HG02759 (cell line): ENCODE measurements around the gene ADTRP.

Source experiments
- ATAC-seq: cut with Tn5 transposase; IDR thresholded peaks from one replicate; pipeline ENCODE4 v1.9.1; 2021; ENCODE audit warnings: mild to moderate bottlenecking, moderate library complexity; ENCODE audit not compliant: unreplicated experiment

ADTRP gene

DNA sequence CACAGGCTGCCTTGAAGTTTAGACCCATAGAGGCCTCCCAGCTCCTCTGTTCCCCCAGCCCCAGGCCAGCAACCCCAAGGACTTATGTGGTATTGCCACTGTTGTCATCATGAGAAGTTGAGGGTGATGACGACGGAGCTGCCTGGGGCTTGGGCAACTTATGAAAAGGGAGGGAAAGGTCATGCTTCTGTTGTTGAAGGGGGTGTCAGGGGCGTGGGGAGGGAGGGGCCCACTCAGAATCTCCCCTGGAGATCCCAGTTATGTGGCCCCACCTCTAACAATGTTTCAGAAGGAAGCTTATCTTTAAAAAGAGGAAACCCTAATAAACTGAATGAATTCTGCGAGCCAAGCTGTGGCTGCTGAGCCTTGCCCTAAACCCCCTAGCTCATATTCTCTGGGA is 4.2 kb downstream of the ADTRP start:
- no peak for ATAC-seq

DNA sequence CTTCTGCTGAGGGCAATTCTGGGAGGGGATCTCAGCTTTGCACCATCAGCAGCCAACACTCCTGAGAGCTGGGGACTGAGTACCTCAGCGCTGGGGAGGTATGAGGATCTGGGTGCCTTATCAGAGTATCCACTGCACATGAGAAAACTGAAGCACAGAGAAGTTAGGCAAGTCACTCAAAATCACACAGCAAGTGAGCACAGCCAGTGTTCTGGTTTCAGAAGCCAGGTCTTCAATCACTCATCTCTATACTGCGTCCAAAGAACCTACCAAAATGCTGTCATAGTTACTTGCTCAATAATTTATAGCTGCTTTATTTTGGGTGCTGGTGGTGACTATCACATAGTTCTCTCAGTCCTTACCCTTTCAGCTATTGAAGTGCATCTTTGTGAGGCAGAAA is 5.0 kb downstream of the ADTRP start:
- no peak for ATAC-seq

DNA sequence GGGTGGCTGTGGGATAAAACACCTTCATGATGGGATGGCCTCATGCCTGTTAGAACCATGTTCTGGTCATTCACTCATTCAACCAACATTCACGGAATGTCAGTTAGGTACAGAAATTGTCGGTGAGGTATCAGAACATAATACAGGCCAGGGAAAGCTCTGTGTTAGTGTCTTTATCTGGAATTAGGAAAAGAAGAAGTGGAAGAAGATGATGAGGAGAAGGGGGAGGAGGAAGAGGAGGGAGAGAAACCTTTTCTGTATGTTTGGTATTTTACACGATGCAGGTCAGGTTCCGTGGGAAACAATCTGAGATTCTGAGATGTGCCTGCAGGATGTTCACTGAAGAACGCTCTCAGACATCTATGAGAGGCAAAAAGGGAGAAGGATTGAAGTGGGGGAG is 5.6 kb downstream of the ADTRP start:
- no peak for ATAC-seq

DNA sequence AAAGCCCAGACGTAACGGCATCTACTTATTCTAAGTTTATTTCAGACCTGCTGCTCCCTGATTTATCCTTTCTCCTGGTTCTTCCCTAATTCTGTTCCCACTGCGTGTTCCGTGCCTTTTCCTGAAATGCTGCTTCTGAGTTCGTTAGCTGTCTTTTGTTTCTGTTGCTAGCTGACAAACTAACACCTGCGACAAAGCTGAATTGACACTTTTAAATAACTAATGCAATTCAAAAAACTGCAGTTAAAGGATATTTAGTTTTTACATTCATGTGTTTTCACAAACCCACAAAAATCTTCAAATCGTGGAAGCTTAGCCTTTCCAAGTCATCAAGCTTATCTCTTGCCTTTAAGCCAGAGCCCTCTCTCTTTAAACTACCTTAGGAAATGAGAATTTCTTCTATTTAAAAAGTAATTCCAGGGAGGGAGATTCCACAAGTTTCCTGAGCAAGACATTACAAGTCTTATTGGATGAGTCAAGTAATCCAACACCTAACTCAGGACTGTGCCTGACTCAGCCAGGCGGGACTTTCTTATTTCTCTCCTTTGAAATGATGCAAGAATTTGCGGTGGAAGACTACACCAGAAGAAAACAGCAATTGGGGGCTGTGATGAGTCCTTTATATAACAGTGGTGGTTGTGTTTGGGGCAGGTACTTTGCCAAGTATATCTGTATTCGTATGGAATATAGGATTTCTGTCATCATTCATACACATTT is 6.3 kb downstream of the ADTRP start:
- ATAC-seq, result no peak

DNA sequence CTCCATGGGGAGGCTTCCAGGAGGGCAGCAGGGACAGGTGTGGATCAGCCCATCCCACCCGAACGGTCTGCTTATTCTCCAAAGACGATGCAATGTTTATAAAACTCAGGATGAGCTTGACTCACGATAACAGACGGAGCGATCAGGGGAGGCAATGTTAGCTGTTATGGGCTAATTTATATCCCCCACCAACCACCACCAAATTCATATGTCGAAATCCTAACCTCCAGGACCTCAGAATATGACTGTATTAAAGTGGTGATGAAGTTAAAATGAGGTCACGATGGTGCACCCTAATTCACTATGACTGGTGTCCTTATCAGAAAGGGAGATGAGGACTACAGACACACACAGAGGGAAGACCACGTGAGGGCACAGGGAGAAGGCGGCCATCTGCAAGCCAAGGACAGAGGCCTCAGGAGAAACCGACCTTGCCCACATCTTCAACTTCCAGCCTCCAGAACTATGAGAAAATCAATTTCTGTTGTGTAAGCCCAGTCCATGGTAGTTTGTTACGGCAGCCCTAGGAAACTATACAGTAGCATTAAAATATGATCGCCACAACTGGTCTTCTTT is 7.0 kb downstream of the ADTRP start:
- no peak for ATAC-seq

DNA sequence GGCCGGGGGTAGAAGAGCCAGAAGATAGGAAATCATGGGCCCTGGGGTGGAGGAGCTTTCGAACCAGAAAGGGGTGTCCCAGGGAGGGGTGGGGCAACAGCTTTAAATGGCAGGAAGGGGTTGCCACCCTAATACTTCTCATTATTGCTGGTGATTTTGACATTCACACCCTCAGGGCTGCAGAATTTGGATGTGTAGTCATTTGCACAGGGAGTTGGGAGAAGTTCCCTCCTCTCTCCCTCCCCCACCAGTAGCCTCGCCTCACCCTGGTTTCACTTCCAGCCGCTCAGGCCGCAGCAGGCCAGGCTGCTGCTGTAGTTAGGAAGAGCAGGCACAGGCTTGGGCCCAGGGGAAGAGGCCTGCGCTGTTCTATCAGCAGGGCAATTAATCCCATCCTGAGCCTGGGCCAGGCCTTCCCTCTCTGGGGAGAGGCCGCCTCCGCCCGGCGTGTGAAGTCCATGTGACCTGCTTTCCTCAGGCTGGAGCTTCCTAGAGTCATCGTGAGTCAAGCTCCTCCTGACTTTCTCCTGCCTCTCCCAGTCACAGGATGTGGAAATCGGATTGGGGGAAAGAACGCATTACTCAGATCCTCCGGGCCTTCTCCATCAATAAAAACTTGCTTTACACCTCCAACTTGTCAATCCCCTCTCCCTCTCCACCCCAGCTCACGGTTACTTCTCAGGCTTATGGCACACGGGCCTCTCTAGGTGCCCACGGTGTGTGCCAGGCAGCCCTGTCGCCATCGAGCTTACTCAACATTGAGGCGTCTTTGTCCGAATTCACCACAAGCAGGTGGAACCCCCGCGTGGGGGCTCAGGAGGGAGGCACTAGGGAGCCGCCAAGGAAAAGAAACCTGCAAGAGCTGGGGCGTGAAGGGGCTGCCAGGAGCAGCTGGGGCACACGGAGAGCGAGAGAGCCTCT is 7.8 kb downstream of the ADTRP start:
- no peak for ATAC-seq

DNA sequence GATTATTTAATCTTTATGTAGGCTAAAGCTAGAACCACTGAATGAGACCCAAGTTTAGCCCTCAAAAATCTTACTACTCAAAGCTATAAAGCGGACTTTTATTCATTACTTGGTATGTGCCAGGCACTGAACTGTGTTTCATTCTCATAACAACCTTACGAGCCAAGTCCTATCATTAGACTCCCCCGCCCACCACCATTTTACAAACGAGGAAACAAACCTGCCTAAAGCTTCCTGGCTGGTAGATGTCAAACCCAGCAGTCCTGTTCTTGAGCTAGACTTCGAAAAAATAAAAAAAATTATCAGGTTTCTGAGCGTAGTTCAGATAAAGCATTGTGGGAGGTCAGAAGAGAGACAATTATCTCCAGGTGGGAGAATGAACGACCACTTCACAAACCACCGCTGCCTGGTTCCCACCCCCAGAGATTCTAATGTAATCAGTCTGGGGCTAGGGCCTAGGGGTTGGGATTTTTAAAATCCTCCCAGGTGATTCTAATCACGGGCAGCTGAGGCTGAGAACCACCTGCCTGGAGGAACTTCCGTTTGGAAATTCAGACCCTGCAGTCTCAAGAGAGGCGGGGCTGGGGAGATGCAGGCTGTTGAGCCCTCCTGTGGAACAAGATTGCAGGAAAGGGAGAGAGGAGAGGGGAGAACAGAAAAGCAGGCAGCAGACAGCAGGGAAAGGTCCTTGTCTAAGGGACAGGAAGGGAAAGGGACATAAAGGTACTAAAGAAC is 8.6 kb downstream of the ADTRP start:
- no peak for ATAC-seq

DNA sequence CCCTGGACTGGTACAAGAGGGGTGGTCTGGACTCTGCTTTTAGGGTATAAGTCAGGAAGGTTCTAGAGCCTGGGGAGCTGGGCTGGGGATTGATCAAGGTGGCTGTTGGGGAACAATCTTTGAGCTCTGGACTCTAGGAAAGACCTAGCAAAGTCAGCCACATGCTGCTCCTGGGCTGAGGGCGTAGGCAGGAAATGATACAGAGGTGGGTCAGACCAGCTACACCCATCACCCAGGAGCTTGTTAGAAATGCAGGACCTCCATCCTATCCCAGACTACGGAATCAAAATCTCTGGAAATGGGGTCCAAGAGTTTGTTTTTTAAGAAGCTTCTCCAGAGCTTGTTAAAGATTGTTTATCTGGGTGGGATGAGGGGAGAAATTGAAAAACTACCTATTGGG is 9.4 kb downstream of the ADTRP start:
- no peak for ATAC-seq

DNA sequence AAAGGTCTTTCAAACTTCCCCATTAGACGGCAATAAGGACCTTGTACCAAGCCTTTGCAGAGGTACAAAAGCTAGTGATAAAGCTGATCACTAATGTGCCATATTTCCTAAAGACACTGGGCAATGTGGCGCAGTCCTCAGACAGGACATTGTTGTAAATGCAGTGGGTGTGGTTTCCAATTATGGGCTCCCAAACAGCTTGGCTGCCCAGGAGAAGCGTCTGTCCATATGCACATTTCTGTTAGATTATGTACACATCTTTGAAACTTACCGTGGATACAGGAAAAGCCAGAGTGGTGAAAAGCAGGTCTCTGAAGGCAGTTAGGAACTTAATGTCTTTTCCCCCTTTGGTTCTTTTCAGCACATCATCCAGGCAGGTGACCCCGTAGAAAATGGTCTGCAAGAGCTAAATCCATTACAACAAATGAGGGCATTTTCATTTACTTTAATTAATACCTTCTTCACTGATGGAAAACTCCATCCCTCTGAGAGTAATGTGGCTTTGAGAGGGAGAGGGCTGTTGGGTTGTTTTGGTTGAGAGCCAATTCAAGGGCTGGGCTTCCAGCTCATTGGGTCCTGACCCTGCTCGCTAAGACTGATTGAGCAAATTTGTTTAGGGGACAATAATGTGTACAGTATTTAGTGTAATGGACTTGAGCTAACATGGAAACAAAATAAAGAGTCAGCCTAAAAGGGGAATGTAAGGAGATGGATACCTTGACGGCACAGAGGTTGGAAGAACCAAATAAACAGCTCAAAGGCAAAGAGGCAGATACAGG is 10.4 kb downstream of the ADTRP start:
- ATAC-seq, result no peak

DNA sequence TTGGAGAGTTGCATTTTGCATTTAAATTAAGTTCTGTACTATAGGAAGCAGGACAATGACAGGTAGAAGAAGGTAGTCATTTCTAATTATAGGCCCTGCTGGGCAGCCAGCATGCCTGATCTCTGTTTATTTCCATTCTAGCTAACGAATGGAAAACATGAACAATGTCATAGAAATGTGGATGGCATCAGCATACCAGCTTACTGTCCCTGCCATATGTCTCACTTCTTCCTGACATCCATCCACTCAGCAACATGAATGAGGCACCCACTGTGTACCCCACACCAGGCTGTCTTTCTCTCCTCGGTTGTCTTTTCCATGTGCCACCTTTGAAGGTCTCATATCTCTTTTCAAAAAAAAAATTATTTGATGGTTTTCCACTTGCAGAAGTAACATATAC is 11.1 kb downstream of the ADTRP start:
- ATAC-seq, result no peak

DNA sequence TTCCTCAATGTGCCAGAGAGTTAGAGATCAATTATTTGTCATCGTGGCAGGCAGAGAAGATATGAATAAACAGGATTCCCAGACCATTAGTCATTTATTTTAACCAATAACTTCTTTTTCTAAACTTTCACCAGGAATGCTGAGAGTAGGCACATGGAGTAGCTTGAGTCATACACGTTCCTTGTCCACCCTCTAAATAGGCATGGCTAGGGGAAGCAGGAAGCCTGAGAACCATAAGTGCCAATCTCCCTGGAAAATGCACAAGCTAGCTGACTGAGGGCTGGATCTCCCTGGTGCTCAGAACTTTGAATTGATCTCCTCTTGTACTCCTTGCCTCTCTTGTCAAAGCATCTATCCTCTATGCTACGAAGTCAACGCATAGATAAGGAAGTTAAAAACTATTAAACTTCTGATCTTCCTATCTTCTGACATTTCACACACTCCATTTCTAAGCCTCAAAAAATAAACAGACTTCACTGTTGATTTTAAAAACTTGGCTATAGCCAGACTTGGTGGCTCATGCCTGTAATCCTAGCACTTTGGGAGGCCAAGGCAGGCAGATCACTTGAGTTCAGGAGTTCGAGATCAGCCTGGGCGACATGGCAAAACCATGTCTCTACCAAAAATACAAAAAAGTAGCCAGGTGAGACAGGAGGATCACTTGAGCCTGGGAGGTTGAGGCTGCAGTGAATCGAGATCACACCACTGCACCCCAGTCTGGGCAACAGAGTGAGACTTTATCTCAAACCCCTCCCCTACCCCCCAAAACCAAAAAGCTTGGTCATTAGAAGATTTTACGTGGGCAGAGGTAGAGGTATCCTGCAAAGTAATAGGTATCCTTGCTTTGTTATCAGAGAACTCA is 11.8 kb downstream of the ADTRP start:
- ATAC-seq, result no peak

DNA sequence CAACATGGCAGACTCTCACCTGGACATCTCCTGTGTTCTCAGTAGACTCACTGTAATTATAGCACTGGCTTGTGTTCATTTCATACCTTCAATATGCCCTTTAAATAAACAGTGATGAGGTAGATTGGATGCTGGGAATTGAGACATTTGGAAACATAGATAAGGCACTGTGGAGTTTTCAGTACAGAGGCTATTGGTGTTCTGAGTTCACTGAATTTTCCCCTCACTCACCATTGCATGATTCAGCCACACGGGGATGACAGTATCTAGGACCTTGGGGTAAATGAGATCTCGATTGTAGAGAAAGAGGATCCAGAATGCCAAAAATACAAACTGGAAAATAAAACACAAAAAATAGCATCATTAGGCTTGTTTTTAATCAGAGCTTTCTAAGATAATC is 12.6 kb downstream of the ADTRP start:
- ATAC-seq, result no peak

DNA sequence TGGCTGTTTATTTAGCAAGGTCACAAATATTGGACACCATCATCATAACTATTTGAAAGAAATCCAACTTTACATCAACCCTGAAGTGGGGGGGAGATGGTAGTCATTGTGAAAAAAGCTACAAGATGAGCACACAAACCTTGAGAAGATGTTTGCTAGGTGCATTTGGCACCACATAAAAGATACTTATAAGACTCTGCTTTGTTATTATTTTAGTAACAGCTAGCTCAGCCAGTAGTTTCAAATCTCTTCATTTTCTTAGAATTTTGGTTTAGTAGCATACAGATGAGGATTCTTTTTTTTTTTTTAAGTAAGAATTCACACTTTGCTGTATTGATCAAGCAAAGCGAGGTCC is 14.4 kb downstream of the ADTRP start:
- ATAC-seq, result no peak

DNA sequence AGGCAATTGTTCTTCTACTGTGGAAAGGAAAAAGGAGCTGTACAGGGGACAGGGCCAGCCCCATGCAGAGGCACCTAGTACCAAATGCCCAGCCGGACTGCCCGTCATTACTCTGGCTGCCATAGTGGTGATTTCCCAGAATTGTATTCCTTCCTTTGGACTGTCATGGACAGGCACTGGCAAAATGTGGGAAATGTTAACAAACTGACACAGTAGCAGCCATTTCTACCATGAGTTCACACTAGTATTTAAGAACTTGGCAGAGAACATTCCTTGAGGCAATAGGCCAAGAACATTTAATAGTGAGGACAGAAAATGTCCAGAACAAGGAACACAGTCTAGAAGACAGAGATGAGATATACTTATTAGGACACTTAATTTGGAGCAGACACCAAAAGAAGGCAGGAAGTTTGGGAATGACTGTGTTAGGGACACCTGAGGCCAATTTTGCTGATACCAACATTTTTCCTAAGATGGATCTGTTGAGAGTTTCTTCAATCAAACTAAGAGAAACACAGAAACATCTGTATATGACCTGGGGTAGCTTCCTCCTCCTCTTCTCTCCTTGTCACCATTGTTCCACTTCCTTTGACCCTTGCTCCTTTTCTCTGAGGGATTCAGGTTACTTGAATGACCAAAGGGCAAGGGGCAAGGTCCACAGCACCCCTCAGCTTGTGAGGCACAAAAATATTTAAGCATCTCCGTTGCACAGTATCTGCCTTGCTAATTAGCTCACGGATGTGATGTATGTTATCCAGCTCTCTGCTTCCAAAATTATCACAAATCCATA is 14.9 kb downstream of the ADTRP start:
- ATAC-seq, result no peak

DNA sequence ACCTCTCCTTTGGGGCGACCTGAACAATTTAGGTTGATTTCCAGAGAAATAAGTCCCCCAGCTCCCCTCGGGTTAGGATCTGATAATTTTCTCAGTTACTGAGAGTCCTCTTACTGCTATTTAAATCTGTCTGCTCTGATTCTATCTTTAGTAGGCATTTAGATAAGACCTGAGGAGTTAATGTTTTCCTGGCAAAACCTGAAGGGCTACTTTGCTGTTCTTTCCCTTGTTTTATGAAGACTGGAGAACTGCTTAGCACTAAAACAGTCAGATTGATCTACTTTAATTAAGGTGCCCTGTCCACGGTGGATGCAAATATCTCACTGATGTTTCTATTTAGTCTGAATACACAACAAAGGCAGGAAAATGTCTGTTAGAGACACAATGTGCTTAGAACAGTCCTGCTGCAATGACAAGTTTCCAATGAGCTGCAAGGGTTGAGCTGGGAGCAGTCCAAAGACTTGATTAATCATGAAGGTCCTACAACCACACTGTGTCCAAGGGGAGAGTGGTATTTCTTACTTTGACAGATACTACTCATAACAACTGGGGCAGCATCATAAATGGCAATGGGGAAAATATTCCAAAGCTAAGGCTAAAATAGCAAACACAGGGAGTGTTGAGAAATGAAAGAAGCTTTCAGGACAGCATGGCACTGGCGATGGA is 15.7 kb downstream of the ADTRP start:
- ATAC-seq, result no peak

DNA sequence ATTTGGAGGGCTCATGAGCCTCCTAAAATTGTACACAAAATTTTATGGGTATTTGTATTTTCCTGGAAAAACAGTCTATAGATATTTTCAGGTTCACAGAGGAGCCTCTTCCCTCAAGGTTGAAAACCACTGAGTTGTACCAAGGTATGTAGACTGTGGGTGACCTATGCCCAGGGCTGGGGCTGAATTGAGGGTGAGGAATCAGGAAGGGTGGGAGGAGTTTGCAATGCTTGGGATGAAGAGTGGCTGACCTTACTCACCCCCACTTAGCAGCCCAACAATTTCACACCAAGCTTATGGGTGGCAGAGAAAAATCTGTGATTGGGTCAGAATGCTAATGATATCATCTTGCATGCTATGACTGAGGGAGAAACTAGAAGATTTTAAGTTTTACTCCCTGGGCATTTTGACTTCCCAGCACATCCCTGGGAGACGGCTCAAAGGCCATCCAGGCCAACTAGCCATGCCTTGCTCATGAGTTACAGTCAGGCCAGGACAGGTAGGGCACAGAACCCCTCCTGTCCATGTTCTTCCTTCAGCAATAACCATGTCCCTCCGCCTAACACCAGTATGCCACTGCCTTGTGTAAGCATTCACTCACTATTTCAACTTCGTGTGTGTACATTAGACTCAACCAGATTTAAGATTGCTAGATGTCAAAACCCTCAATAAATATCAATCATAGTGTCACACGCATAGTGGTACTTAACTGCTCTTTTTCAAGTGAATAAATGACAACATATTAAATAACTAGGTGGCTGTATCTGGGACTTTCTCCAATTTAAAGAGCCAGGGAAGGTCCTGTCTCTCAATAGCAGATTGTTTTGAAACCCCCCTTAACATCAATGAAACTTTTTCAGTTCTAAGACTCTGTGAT is 16.6 kb downstream of the ADTRP start:
- ATAC-seq, result no peak

DNA sequence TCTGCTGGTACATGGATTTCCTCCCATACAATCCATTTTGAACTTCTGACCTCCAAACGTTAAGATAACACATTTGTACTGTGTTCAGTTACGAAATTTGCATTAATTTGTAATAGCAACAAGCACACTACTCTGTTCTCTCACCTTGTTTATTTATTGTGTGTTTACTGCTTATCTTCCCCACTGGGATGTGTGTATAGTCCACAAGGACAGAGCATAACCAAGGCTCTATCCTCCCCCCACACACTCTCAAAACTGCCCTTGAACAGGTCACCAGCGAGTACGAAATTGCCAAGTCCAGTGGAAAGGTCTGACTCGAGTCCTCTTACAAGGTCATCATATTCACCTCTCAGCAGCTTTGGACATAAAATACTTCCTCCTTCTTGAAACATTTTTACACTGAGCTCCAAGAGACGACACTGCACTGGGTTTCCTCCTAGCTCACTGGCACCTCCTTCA is 18.6 kb downstream of the ADTRP start:
- no peak for ATAC-seq
